HepG2 (cell line): ENCODE measurements around the gene CIART. TPM values are rescaled to one million over a fixed set of nuclear protein-coding genes. Genes with fewer than 3 reads are reported as not detected.

Experiments used
- DMAP1 ChIP-seq: IDR thresholded peaks from 2 replicates; pipeline ENCODE4 v1.6.1; 2016
- DNMT1 ChIP-seq: sonication (generic); formaldehyde crosslinking; IDR thresholded peaks from 2 replicates; pipeline ENCODE4 v1.5.1; 2020; ENCODE audit warnings: mild to moderate bottlenecking, missing genetic modification reagents
- FOXK1 ChIP-seq: sonication (generic); formaldehyde crosslinking; IDR thresholded peaks from 2 replicates; pipeline ENCODE4 v1.4.0; 2020; ENCODE audit warnings: low read depth, missing genetic modification reagents, borderline replicate concordance
- GPN1 ChIP-seq: sonication (generic); formaldehyde crosslinking; IDR thresholded peaks from 2 replicates; pipeline ENCODE4 v1.5.1; 2020; ENCODE audit warnings: missing genetic modification reagents, borderline replicate concordance
- ISX ChIP-seq: sonication (generic); formaldehyde crosslinking; conservative IDR thresholded peaks from 2 replicates; pipeline ENCODE4 v1.5.0; 2020; ENCODE audit warnings: missing genetic modification reagents
- KDM2A ChIP-seq: sonication (generic); formaldehyde crosslinking; IDR thresholded peaks from 2 replicates; pipeline ENCODE4 v1.4.0; 2020; ENCODE audit warnings: low read depth, missing genetic modification reagents, borderline replicate concordance
- KDM4B ChIP-seq: sonication (generic); formaldehyde crosslinking; IDR thresholded peaks from 2 replicates; pipeline ENCODE4 v1.4.0; 2020; ENCODE audit warnings: missing genetic modification reagents
- NFIC ChIP-seq: IDR thresholded peaks from 2 replicates; pipeline ENCODE4 v1.6.1; 2012; ENCODE audit warnings: mild to moderate bottlenecking, low read length, inconsistent platforms
- PHF20 ChIP-seq: sonication (generic); formaldehyde crosslinking; IDR thresholded peaks from 2 replicates; pipeline ENCODE4 v1.5.0; 2020; ENCODE audit warnings: mild to moderate bottlenecking, missing genetic modification reagents
- RBAK ChIP-seq: sonication (generic); formaldehyde crosslinking; IDR thresholded peaks from 2 replicates; pipeline ENCODE4 v1.5.1; 2020; ENCODE audit warnings: mild to moderate bottlenecking, missing genetic modification reagents
- REXO4 ChIP-seq: sonication (generic); formaldehyde crosslinking; IDR thresholded peaks from 2 replicates; pipeline ENCODE4 v1.8.0; 2022; ENCODE audit warnings: missing genetic modification reagents, mild to moderate bottlenecking, borderline replicate concordance
- SMYD3 ChIP-seq: sonication (generic); formaldehyde crosslinking; IDR thresholded peaks from 2 replicates; pipeline ENCODE4 v1.8.1; 2023; ENCODE audit warnings: mild to moderate bottlenecking, missing genetic modification reagents
- STAT5B ChIP-seq: sonication (generic); formaldehyde crosslinking; IDR thresholded peaks from 2 replicates; pipeline ENCODE4 v1.4.0; 2020; ENCODE audit warnings: missing genetic modification reagents
- TBL1XR1 ChIP-seq: fragments of 150-350 bp; IDR thresholded peaks from 2 replicates; pipeline ENCODE4 v1.6.1; 2014; ENCODE audit warnings: borderline replicate concordance, low read length; ENCODE audit not compliant: partially characterized antibody
- ZBTB7A ChIP-seq: sonication (generic); formaldehyde crosslinking; IDR thresholded peaks from 2 replicates; pipeline ENCODE4 v1.8.0; 2022; ENCODE audit warnings: mild to moderate bottlenecking, missing genetic modification reagents
- ZMAT3 ChIP-seq: sonication (generic); formaldehyde crosslinking; conservative IDR thresholded peaks from 2 replicates; pipeline ENCODE4 v1.7.0; 2021; ENCODE audit warnings: missing genetic modification reagents
- ZNF263 ChIP-seq: sonication (generic); formaldehyde crosslinking; IDR thresholded peaks from 2 replicates; pipeline ENCODE4 v1.4.0; 2020; ENCODE audit warnings: missing genetic modification reagents
- ZNF382 ChIP-seq: sonication (generic); formaldehyde crosslinking; IDR thresholded peaks from 2 replicates; pipeline ENCODE4 v1.5.0; 2020; ENCODE audit warnings: missing genetic modification reagents, mild to moderate bottlenecking, borderline replicate concordance
- ZNF510 ChIP-seq: sonication (generic); formaldehyde crosslinking; IDR thresholded peaks from 2 replicates; pipeline ENCODE4 v1.4.0; 2020; ENCODE audit warnings: low read depth, mild to moderate bottlenecking, missing genetic modification reagents
- ZNF572 ChIP-seq: sonication (generic); formaldehyde crosslinking; IDR thresholded peaks from 2 replicates; pipeline ENCODE4 v1.5.1; 2020; ENCODE audit warnings: mild to moderate bottlenecking, missing genetic modification reagents
- ZNF674 ChIP-seq: sonication (generic); formaldehyde crosslinking; IDR thresholded peaks from 2 replicates; pipeline ENCODE4 v1.5.0; 2020; ENCODE audit warnings: low read depth, mild to moderate bottlenecking, missing genetic modification reagents
- ZNF775 ChIP-seq: sonication (generic); formaldehyde crosslinking; IDR thresholded peaks from 2 replicates; pipeline ENCODE4 v1.4.0; 2020; ENCODE audit warnings: missing genetic modification reagents, mild to moderate bottlenecking, moderate library complexity, borderline replicate concordance
- polyA plus RNA-seq, 8 experiments: library from polyadenylated mRNA; depleted of rRNA in 3 of 8; stranded (reverse) in 7 of 8; unstranded in 1 of 8; fragments of >200 nt; fragmentation: Illumina TruSeq in 4 of 8; extraction: Trizol in 4 of 8; gene quantifications; 2 replicates each; pipeline versions ENCODE4 v1.2.1 to v1.2.3, GENCODE V29; 2011 to 2016; ENCODE audit warnings: low read depth in 4 of 8, missing spikeins in 1 of 8, mixed read lengths in 1 of 8; ENCODE audit not compliant: insufficient read depth in 1 of 8
- total RNA-seq, 5 experiments: library from RNA; depleted of rRNA; stranded (reverse); fragments of >200 nt; fragmentation: Illumina TruSeq; extraction: Trizol; gene quantifications; 2 replicates each; pipeline ENCODE4 v1.2.3, GENCODE V29; 2016; ENCODE audit warnings: low read depth in 1 of 5
- TF ChIP-seq, protein P1 (sequence below): sonication (generic); formaldehyde crosslinking; IDR thresholded peaks from 2 replicates; pipeline ENCODE4 v1.5.1; 2020; ENCODE audit warnings: mild to moderate bottlenecking, missing genetic modification reagents, moderate library complexity
- TF ChIP-seq, protein P2 (sequence below): sonication (generic); formaldehyde crosslinking; IDR thresholded peaks from 2 replicates; pipeline ENCODE4 v1.4.0; 2020; ENCODE audit warnings: missing genetic modification reagents
- TF ChIP-seq, protein P3 (sequence below): sonication (generic); formaldehyde crosslinking; IDR thresholded peaks from 2 replicates; pipeline ENCODE4 v1.8.1; 2023; ENCODE audit warnings: missing genetic modification reagents, mild to moderate bottlenecking, borderline replicate concordance
- TF ChIP-seq, protein P4 (sequence below): IDR thresholded peaks from 2 replicates; pipeline ENCODE4 v1.6.1; 2016; ENCODE audit warnings: low read depth, borderline replicate concordance

CIART gene
- total and polyA plus RNA-seq, 2 of the 13 experiments (the other 11 are each of a cell fraction or from before 2014, with no cell fraction given): 0.58 TPM; not detected in 1

DNA sequence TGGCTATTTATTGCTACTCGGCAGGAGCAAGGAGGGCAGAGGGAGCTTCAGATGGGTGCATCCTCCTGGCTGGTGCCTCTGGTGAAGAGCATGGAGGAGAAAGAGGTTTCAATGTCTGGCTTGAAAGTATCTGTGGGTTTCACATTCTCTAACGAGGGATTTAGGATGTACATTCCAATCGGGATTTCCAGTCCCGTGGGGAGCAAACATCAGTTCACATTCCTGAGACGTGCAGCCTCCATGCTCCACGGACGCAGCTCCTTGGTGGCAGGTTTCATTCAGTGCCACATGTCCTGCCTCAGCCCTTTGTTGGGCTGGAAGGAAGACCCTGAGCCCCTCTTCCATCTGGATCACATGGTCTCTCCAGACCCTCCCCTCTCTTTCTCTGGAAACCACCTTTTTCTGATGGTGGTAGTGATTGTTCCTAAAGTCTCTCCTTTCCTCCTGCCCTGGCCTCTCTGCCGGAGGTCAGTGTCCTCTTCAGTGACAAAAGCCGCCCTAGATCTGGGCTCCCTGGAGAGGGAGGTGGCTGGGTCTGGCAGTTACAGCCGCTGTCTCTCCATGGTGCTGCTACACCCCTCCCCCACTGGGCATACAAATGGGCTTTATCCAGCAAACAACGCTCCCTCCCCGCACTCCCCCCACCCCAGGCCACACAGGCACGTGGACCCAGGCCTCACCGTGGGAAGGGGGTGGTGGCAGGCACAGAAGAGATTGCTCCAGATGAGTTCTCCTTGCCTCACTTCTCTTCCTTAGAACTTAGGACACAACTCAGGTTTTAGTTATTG is 25.6 kb upstream of the CIART start (continued):
- TF ChIP-seq FOXK1 (CRISPR knock-in tag) (no peak), KDM4B (no peak), REXO4 (CRISPR knock-in tag) (no peak), DNMT1 (no peak), ZNF775 (CRISPR knock-in tag) (no peak), SMYD3 (CRISPR knock-in tag) (no peak), RBAK (CRISPR knock-in tag) (no peak), DMAP1 (0 out of 2 replicates have a peak, but pooled peaks have one; percentile 13), ZNF263 (CRISPR knock-in tag) (0 out of 2 replicates have a peak, but pooled peaks have one; percentile 17), ZNF572 (CRISPR knock-in tag) (no peak), ZMAT3 (CRISPR knock-in tag) (no peak), TBL1XR1 (no peak), GPN1 (CRISPR knock-in tag) (no peak), ZNF510 (no peak), ISX (no peak), KDM2A (CRISPR knock-in tag) (0 out of 2 replicates have a peak, but pooled peaks have one; percentile 22), PHF20 (no peak), ZBTB7A (CRISPR knock-in tag) (no peak), NFIC (no peak), ZNF674 (CRISPR knock-in tag) (no peak), STAT5B (CRISPR knock-in tag) (no peak), ZNF382 (CRISPR knock-in tag) (no peak)
- TF ChIP-seq, protein P1, sequence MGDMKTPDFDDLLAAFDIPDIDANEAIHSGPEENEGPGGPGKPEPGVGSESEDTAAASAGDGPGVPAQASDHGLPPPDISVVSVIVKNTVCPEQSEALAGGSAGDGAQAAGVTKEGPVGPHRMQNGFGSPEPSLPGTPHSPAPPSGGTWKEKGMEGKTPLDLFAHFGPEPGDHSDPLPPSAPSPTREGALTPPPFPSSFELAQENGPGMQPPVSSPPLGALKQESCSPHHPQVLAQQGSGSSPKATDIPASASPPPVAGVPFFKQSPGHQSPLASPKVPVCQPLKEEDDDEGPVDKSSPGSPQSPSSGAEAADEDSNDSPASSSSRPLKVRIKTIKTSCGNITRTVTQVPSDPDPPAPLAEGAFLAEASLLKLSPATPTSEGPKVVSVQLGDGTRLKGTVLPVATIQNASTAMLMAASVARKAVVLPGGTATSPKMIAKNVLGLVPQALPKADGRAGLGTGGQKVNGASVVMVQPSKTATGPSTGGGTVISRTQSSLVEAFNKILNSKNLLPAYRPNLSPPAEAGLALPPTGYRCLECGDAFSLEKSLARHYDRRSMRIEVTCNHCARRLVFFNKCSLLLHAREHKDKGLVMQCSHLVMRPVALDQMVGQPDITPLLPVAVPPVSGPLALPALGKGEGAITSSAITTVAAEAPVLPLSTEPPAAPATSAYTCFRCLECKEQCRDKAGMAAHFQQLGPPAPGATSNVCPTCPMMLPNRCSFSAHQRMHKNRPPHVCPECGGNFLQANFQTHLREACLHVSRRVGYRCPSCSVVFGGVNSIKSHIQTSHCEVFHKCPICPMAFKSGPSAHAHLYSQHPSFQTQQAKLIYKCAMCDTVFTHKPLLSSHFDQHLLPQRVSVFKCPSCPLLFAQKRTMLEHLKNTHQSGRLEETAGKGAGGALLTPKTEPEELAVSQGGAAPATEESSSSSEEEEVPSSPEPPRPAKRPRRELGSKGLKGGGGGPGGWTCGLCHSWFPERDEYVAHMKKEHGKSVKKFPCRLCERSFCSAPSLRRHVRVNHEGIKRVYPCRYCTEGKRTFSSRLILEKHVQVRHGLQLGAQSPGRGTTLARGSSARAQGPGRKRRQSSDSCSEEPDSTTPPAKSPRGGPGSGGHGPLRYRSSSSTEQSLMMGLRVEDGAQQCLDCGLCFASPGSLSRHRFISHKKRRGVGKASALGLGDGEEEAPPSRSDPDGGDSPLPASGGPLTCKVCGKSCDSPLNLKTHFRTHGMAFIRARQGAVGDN (CRISPR knock-in tag): peak; percentile 55; the same call in 1 of the 2 replicates
- TF ChIP-seq, protein P2, sequence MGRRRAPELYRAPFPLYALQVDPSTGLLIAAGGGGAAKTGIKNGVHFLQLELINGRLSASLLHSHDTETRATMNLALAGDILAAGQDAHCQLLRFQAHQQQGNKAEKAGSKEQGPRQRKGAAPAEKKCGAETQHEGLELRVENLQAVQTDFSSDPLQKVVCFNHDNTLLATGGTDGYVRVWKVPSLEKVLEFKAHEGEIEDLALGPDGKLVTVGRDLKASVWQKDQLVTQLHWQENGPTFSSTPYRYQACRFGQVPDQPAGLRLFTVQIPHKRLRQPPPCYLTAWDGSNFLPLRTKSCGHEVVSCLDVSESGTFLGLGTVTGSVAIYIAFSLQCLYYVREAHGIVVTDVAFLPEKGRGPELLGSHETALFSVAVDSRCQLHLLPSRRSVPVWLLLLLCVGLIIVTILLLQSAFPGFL (CRISPR knock-in tag): no peak
- TF ChIP-seq, protein P3, sequence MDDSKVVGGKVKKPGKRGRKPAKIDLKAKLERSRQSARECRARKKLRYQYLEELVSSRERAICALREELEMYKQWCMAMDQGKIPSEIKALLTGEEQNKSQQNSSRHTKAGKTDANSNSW (CRISPR knock-in tag): no peak
- TF ChIP-seq, protein P4, sequence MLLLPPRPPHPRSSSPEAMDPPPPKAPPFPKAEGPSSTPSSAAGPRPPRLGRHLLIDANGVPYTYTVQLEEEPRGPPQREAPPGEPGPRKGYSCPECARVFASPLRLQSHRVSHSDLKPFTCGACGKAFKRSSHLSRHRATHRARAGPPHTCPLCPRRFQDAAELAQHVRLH (CRISPR knock-in tag): no peak
